ENCODE measurements around the gene ZNF180. TPM values are rescaled to one million over a fixed set of nuclear protein-coding genes. Genes with fewer than 3 reads are reported as not detected.
"Not testable (repeated sequence)": the region's sequence is repeated elsewhere in the genome, so short reads cannot be mapped to it uniquely, and the experiment has no call there.

The ZNF180 gene
- polyA plus RNA-seq (ENCODE audit: insufficient read length in 4 of 4) = 10 to 100 TPM; 14.8 to 18.4 (median 17.3) TPM

- peak; percentile 92 to 97 (median 95) for DNase-seq (ENCODE audit: low read depth in 4 of 4, low spot score in 3 of 4)
Measured at GRCh38 chr19:44499962-44500949, at the start of gene ZNF180. Gene ZNF180 (minus strand): TSS chr19:44500522. CDS start chr19:44497334, 3,188 bp downstream.

- no peak for DNase-seq (ENCODE audit: low read depth in 4 of 4, low spot score in 3 of 4)
Measured at GRCh38 chr19:44549507-44549906, 49.2 kb upstream of the ZNF180 start.

GRCh38 chr19:44548736-44549135 lies 48.4 kb upstream of the ZNF180 start:
- DNase-seq (ENCODE audit: low read depth in 4 of 4, low spot score in 3 of 4) = no peak

GRCh38 chr19:44544031-44544430 lies 43.7 kb upstream of the ZNF180 start:
- DNase-seq (ENCODE audit: low read depth in 4 of 4, low spot score in 3 of 4) = no peak

- no peak for DNase-seq (ENCODE audit: low read depth in 4 of 4, low spot score in 3 of 4)
Measured at GRCh38 chr19:44542671-44543070, 42.3 kb upstream of the ZNF180 start.

GRCh38 chr19:44540736-44541135 lies 40.4 kb upstream of the ZNF180 start:
- DNase-seq (ENCODE audit: low read depth in 4 of 4, low spot score in 3 of 4) = no peak

- DNase-seq (ENCODE audit: low read depth in 4 of 4, low spot score in 3 of 4) = no peak
Measured at GRCh38 chr19:44539991-44540390, 39.7 kb upstream of the ZNF180 start.

GRCh38 chr19:44539236-44539826 lies 39.0 kb upstream of the ZNF180 start:
- DNase-seq (ENCODE audit: low read depth in 4 of 4, low spot score in 3 of 4) = no peak

- not testable (repeated sequence) for DNase-seq (ENCODE audit: low read depth in 4 of 4, low spot score in 3 of 4)
Measured at GRCh38 chr19:44535361-44535760, 35.0 kb upstream of the ZNF180 start.

- DNase-seq (ENCODE audit: low read depth in 4 of 4, low spot score in 3 of 4) = no peak
Measured at GRCh38 chr19:44532819-44533218, 32.5 kb upstream of the ZNF180 start.

GRCh38 chr19:44530777-44531176 lies 30.5 kb upstream of the ZNF180 start:
- no peak for DNase-seq (ENCODE audit: low read depth in 4 of 4, low spot score in 3 of 4)

GRCh38 chr19:44529536-44529935 lies 29.2 kb upstream of the ZNF180 start, which contains the start of gene CEACAM20:
Gene CEACAM20 (minus strand): TSS chr19:44529675. CDS start chr19:44529509, 166 bp downstream.
- DNase-seq (ENCODE audit: low read depth in 4 of 4, low spot score in 3 of 4) = no peak

GRCh38 chr19:44527554-44527953 lies 27.2 kb upstream of the ZNF180 start:
- DNase-seq (ENCODE audit: low read depth in 4 of 4, low spot score in 3 of 4) = no peak

- DNase-seq (ENCODE audit: low read depth in 4 of 4, low spot score in 3 of 4) = no peak
Measured at GRCh38 chr19:44525721-44526430, 25.6 kb upstream of the ZNF180 start.

GRCh38 chr19:44521370-44521769 lies 21.0 kb upstream of the ZNF180 start:
- no peak for DNase-seq (ENCODE audit: low read depth in 4 of 4, low spot score in 3 of 4)

- no peak for DNase-seq (ENCODE audit: low read depth in 4 of 4, low spot score in 3 of 4)
Measured at GRCh38 chr19:44517146-44517545, 16.8 kb upstream of the ZNF180 start.

- DNase-seq (ENCODE audit: low read depth in 4 of 4, low spot score in 3 of 4) = no peak
Measured at GRCh38 chr19:44515907-44516306, 15.6 kb upstream of the ZNF180 start.

GRCh38 chr19:44515031-44515430 lies 14.7 kb upstream of the ZNF180 start:
- no peak for DNase-seq (ENCODE audit: low read depth in 4 of 4, low spot score in 3 of 4)

GRCh38 chr19:44512326-44513298 lies 12.3 kb upstream of the ZNF180 start:
- no peak for DNase-seq (ENCODE audit: low read depth in 4 of 4, low spot score in 3 of 4)

GRCh38 chr19:44509478-44509877 lies 9.2 kb upstream of the ZNF180 start:
- no peak for DNase-seq (ENCODE audit: low read depth in 4 of 4, low spot score in 3 of 4)

All from right renal pelvis (tissue), 4 donors.